Activated CD8-positive, alpha-beta memory T cell treated with anti-CD3 and anti-CD28 coated beads, Interleukin-2, amount 50 U/mL, for 24 hours (primary cell): ENCODE results near the gene EEIG1.

Experiments
- DNase-seq: peaks from one replicate; pipeline ENCODE4 v3.0.0-alpha.2; 2020; ENCODE audit errors: extremely low read depth

The EEIG1 gene

GRCh38 chr9:127941062-127941960, 39.5 kb downstream of the EEIG1 start:
- no peak for DNase-seq

DNA sequence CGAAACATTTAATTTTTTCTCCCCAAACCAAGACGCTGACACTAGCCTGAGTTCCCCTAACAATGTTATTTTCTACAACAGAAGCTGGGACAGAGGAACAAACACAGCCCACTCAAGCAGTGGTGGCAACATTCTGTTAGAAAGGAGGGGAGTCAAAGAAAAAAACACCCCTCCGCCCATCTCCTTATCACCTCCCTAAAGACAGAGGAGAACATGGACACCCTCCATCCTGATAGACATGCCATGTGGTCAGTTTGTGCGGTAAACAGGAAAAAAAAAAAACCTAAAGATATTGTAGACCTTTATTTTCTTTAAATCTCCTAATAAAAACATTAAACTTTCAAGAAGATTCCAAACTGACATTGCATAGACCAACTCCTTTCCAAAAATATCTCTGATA, 40.2 kb downstream of the EEIG1 start:
- no peak for DNase-seq

GRCh38 chr9:127938298-127938690, 42.5 kb downstream of the EEIG1 start:
- DNase-seq: no peak

DNA sequence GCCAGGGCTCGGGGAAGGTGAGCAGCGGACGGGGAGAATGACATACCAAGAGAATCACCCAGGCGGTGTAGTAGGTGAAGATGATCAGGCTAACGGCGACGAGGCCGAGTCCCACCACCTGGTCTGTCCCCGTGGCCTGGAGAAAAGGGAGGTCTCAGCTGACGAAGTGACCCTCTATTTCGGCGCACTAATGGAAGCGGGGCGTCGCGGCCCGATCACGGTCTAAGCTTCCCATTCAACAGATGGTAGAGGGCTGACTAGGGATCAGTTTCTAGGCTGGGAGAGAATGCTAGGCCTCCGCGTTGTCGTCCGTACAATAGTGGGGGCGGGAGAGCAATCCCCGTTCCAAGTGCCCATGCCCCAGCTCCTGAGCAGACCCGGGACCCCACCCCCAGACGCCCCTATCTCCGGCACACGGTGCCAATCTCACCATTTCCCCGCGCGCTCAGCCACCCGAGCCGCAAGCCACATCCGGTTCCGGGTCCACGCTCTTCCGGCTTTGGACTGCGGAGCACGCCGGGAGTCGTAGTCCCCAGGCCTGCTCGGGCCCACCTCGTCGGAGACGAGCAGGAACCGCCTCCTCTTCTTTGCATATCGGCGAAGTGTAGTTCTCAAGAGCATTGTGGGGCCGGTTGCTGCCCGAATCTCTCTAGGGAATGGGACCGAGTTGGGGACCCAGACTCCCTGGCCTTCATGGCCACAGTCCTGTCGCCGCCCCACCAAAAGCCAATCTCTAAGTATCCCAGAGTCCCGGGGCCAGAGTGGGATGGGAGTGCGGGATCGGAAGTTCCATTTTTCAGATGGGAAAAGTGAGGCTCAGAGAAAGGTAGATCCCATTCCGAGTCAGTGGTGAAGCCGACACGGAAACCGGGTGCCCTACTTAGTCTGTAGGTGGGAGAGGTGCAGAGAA, 43.1 kb downstream of the EEIG1 start, which contains the start of gene DPM2:
DPM2 (minus strand) TSS at position 467 of the 910 bp plus-strand sequence; CDS start at position 433, 34 bp downstream.
- peak; percentile 59 for DNase-seq

- no peak for DNase-seq
Measured at GRCh38 chr9:127937056-127937387, 43.8 kb downstream of the EEIG1 start.

DNA sequence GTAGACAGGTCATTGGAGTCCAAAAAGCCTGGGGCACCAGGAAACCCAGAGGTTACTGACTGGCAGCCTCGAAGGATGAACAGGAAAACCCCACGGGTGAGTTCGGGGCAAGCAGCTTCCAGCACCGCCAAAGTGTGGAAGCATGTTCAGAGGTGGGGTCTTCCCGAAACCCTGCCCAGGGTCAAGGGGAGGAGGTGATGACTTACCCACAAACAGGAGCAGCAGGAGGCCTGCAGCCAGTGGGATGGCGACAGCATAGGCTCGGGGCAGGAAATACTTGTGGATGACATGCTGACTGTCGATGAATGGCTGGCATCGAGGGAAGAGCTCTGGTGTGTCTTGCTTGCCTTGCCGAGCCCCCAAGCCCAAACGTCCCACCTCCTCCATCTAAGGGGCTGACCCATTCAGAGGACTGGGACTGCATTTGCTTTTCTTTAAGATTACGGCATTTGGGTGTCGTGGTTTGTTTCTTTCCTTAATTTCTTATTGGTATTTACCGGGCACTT, 44.4 kb downstream of the EEIG1 start:
- DNase-seq: no peak

DNA sequence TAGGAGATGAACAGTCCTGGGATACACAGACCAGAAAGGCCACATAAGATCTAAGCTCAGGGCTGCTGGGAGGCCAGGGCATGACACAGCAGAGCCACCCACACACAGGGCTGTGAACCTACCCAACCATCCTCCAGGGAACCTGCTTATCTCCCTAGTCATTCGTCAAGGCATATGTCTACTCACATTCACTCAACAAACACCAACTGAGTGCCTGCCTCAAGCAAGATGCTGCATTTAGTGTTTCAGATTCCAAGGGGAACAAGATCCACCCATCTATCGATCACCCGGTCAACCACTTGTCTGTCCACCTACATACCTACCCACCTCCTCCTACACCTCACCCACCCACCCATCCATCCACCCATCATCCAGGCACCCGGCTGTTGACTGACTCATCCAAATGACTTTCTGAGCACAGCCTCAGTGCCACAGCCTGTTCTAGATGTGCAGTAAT, 45.0 kb downstream of the EEIG1 start:
- no peak for DNase-seq

DNA sequence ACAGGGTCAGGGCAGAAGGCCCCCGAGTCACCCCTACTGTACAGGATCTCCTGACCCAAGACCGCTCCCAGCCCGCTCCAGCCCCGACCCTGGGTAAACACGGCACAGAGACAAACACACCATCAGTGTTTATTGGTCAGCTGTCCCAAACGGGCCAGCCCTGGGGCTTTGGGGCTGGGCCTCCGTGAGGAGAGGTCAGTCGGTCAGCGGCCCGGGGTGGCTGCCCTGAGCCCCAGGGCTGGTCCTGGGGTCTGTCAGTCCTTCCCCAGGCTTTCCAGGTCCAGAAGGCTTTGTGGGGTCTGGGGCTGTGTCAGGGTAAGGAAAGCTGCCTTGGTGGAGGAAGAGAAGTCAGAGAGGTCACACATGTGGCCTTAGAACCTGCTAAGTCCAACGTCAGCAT, 45.8 kb downstream of the EEIG1 start:
- DNase-seq: no peak

- DNase-seq: no peak
Measured at GRCh38 chr9:127934248-127934647, 46.5 kb downstream of the EEIG1 start.

- no peak for DNase-seq
Measured at GRCh38 chr9:127931092-127931881, 49.5 kb downstream of the EEIG1 start.
